Measurements from ENCODE around the gene FLII.
A peak's percentile ranks its signal among the peaks of the same experiment; 100 is the strongest.
"Not testable (repeated sequence)": the region's sequence is repeated elsewhere in the genome, so short reads cannot be mapped to it uniquely, and the experiment has no call there.

Gene FLII

DNA sequence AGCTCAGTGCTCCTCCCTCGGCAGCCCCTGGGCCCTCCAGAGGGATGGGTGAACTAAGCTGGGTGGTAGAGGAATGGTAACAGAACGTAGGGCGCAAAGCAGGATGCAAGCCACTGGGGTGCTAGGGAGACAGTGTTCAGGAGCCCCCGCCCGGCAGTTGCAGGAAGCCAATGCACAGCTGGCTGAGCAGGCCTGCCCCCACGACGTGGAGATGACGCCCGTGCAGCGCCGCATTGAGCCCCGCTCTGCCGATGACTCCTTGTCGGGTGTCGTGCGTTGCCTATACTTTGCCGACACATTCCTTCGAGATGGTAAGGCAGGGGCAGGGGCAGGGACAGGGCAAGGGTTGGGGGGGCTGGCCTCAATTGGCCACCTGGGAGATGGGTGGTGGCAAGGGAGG is 20.2 kb downstream of the FLII start:
- no peak for DNase-seq

DNA sequence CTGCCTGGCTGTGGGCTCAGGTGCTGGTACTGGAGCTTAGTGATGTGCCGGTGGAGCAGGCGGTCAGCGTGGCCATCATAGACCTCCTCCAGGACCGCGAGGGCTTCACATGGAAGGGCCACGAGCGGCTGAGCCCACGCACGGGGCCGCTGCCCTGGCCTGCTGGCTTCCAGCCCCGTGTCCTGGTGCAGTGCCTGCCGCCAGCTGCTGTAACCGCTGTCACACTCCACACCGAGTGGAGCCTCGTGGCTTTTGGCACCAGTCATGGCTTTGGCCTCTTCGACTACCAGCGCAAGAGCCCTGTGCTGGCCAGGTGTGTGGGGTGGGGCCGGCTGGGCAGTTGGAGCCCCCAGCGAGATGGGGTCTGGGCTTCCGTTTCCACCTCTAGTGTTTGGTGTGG is 21.1 kb downstream of the FLII start:
- DNase-seq, result no peak

DNA sequence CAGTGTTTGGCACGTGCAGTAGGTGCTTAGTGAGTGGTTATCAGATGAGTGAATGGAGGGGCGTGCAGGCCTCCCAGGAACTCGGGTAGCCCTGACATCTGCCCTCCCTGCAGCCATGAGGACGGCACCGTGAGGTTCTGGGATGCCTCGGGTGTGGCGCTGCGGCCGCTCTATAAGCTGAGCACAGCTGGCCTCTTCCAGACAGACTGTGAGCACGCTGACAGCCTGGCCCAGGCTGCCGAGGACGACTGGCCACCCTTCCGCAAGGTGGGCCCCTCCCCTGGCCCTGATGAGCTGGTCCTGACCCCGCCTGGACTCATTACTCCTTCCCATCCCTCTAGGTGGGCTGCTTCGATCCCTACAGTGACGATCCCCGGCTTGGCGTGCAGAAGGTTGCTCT is 22.0 kb downstream of the FLII start:
- DNase-seq, result no peak

DNA sequence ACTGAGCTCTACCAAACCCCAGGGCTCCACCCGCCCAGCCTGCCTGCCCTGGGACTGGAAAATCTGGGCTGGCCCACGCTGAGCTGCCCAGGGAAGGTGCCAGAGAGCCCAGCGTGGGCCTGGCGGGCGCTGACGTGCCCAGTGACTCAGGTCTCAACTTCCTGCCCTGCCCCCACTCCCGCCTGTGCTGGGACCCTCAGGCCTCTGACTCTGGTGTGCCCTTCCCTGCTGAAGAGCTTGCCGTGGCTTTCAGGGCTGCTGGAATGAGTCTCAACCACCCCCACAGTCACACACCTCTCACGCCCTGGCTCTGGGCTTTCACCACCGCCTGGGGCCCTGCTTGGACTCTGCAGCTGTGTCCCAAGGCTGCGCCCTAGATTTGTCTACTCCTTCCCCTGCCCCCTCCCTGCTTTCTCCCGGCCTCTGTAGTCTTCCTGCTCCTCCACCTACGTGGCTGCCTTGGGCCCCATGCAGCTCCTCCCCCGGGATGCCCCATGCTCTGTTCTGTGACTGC is 22.7 kb downstream of the FLII start:
- no peak for DNase-seq

DNA sequence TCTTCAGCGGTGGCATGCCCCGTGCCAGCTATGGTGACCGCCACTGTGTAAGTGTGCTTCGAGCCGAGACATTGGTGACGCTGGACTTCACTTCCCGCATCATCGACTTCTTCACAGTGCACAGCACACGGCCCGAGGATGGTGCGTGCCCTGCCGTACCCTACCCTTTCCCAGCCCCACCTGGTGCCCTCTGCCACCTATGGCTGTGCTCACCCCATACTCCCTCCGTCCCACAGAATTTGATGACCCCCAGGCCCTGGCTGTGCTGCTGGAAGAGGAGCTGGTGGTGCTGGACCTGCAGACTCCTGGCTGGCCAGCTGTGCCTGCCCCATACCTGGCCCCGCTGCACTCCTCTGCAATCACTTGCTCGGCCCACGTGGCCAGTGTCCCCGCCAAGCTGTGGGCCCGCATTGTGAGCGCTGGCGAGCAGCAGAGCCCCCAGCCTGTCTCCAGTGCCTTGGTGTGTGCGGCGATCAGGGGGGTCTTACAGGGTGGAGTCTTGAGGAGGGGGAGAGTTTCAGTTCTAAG is 23.6 kb downstream of the FLII start:
- no peak for DNase-seq

DNA sequence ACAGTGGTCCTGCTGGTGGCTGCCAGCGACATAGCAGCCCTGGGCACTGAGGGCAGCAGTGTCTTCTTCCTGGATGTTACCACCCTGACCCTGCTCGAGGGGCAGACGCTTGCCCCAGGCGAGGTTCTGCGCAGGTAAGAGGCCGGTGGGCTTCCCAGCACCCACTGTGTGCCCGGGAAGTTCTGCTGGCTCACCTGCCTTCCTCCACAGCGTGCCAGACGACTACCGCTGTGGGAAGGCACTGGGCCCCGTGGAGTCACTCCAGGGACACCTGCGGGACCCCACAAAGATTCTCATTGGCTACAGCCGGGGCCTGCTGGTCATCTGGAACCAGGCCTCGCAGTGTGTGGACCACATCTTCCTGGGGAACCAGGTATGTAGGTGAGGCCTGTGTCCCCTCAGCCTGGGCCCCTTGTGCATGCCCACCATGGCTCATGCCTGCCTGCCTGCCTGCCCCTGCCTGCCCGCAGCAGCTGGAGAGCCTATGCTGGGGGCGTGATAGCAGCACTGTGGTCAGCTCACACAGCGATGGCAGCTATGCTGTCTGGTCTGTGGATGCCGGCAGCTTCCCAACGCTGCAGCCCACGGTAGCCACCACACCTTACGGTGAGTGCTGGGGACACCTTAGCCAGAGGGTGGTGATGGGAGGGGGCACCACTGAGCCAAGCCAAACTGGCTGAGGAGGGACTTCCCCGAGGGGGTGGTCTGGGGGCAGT is 24.6 kb downstream of the FLII start:
- no peak for DNase-seq

DNA sequence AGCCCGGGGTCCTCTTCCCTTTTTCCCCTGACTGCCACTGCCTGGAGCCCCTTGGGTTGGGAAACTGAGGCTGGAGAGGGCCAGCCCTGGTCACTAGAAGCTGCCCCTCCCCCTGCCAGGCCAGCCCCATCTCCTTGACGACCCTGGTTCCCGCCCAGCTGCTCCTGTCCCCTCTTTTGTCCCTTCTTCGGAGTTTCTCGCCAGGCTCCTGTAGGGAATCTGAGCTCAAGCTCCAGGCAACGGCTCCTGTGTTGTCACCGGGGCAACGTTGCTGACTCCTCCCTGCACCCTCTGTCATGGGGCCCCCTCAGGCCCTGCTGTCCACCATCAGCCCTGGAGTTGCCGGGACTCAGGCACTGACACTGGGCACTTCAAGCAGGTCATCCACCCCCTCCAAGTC is 27.4 kb downstream of the FLII start:
- peak in 1 of 3 experiments; percentile 42 for DNase-seq

DNA sequence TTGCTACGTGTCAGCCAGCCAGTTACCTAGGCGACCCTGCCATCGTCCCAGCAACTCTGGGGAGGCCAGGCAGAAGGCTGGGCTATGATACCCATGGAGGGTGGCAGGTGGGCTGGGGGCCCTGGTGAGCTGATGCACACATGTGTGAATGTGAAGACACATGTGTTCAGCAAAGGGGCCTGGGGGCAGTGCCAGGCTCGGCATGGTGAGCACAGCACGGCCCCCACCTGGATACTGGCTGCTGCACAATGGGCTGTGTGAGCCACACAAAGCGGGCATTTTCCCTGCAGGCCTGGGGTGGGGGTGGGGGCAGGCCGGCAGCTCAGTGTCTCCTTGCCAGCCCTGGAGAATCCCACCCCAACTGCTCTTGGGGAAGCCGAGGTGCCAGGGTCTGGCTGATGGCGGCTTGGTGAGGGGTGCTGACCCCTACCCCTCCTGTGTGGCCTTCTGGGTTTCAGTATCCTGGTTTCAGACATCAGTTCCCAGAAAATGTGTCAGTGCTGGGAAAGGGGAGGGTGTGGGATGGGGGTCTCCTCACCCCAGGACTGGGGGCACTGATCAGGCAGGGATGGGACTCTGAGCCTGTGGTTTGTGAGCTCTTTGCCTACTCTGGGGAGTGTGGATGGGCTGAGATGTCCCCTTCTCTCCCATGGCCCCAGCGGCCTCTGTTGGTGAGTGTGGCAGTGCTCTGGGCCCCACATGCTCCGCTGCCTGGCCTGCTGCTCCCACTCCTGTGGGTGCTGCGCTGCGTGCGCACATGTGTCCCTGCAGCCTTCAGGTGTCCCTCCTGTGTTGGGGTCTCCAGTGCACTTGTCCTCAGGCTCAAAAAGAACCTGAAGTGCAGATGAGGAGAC is 28.0 kb downstream of the FLII start:
- peak in 1 of 3 experiments; percentile 30 for DNase-seq

DNA sequence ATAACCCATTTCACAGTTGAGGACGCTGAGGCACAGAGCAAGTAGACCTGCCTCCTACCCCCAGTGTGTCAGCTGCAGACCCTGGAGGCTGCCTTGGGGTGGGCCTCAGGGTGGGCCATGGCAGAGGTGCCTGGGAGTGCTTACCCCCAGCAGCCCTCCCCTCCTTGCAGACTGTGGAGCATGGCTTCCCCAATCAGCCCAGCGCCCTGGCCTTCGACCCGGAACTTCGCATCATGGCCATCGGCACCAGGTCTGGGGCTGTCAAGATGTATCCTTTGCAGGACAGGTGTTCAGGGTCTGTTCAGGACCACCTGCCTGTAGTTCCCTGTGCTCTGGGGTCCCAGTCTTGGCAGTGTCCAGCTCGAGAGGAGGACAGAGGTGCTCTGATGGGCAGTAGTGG is 28.8 kb downstream of the FLII start:
- no peak for DNase-seq

DNA sequence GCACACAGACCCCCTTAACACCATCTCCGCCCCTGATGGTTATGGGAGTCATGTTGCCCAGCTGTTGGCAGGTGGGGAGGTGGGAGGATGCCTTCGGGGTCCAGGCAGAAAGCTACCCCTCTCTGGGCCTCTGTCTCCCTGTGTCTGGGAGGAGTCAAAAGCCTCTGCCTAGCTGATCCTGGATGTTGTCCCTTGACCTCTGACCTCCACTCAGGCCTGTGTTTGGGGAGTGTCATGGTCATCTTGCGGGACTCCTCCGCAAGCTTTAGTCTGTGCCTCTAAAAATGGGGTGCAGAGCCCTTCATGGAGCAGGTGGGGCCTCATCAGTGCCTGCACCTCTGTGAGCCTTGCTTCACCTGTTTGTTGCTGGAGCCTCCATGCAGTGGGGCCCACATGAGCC is 29.3 kb downstream of the FLII start:
- no peak for DNase-seq

DNA sequence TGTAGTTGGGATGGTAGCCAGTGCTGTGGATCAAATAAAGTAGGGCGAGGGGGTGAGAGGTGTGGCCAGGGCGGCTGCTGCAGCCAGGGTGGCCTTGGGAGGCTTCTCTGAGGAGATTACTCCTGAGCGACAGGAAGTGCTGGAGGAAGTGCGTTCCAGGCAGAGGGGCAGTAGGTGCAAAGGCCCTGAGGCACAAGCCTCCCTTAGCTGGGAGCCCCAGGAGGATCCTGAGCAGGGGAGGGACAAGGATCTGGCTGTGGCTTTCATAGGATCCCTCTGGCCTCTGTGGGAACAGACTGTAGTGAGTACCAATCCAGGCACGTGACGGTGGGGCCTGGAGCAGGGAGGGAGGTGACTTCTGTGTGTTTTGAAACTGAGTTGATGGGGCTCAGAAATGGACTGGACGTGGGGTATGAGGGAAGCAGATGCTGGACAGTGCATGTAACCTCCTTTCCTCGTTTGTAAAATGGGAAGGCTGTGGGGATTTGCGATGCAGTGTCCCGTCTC is 30.3 kb downstream of the FLII start:
- no peak for DNase-seq

DNA sequence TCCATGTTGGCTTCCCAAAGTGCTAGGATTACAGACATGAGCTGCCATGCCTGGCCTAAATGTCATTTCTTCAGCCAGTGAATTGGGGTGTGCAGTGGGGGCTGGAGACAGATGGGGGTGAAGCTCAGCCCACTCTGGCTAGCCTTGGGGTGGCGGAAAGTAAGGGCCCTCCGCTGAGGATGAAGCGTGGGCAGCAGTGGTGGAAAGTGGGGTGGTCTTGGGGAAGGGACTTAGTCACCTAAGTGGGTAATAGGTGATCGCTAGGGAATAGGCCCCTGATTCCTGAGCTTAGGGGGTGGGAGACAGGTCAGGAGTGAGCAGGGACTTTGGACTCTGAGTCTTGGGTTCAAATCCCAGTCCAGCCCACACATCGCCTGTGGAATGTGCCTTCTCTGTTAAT is 30.9 kb downstream of the FLII start:
- DNase-seq, result no peak

DNA sequence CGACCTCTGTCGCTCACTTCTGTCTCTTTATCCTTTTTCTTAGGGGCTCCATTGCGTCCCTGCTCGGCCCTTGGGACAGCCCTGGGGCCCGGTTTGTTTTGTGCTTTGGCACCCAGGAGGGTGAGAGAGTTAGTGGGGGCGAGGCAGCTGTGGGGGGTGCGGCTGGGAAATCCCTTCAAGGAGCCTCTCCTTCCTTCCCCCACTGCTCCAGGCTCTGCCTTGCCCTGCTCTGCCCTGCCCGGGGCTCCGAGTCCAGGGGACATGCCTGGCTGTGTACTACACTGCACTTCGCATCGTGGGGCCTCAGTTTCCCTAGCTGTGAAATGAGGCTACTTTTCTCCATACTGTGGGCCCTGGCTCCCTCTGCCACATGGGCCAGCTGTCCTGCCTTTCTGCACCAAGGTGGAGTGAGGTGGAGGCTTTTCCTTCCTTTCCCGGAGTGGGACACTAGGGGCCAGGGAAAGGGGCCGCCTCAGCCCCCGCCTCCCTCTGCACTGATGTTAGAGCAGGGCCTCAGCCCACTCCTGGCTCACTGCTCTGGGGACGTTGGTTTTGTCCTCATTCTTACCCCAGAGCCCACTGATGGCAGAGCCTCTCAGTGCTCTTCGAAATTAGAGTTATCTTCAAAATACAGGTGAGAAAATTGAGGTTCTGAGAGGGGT is 32.1 kb downstream of the FLII start:
- no peak for DNase-seq

DNA sequence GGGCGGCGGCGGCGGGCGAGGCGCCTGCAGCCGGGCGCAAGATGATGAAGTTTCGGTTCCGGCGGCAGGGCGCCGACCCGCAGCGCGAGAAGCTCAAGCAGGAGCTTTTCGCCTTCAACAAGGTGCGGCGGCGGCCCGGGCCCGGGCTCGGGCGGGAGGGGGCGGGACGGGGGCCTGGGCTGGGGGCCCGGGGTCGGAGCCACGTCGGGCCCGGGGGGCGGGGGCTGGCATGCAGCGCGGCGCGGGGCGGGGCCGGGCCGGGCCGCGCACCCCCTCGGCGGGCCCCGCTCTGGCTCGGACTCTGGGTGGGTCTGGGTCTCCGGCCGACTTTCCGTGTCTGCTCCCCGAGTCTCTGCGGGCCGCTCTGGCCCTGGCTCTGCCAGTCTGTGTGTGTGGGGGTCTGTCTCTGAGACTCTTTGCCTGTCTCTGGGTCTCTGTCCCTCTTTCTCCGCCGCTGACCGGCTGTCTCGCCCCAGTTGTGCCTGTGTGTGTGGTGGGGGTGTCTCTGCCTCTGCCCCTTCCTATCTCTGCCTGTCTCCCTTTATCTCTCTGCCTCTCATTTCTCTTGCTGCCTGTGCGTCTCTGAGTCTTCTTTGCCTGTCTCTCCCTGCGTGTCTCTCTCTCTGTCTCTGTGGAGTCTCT is 32.8 kb downstream of the FLII start:
- DNase-seq, result peak in 2 of 3 experiments; percentile 27 to 45

DNA sequence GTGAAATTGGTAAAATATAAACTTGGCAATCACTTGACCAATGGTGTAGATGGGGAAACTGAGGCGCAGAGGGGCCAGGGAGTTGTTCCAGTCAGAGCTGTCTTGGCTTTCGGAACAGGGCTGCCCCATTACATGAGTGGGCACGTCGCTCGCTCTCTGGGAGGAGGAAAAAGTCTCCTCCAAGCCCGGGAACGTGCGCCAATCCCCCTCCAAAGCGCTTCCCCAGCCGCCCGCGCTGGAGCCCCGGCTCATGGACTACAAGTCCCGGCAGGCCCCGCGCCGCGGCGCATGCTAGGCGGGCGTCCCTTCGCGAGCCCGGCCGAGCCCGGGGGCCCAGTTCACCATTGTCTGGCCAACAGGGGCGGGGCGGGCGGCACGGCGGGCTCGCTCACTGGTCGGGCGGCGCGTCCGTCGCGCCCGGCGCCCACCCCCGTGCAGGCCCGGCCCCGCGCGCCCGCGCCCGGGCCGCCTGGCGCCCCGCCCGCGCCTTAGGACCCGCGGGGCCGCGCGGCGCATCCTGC is 33.4 kb downstream of the FLII start, which contains the start of gene LLGL1:
Gene LLGL1 (plus strand): TSS at position 515 of the 521 bp plus-strand sequence. CDS start 48 bp downstream, outside the sequence.
- peak; percentile 85 to 90 (median 90) for DNase-seq

DNA sequence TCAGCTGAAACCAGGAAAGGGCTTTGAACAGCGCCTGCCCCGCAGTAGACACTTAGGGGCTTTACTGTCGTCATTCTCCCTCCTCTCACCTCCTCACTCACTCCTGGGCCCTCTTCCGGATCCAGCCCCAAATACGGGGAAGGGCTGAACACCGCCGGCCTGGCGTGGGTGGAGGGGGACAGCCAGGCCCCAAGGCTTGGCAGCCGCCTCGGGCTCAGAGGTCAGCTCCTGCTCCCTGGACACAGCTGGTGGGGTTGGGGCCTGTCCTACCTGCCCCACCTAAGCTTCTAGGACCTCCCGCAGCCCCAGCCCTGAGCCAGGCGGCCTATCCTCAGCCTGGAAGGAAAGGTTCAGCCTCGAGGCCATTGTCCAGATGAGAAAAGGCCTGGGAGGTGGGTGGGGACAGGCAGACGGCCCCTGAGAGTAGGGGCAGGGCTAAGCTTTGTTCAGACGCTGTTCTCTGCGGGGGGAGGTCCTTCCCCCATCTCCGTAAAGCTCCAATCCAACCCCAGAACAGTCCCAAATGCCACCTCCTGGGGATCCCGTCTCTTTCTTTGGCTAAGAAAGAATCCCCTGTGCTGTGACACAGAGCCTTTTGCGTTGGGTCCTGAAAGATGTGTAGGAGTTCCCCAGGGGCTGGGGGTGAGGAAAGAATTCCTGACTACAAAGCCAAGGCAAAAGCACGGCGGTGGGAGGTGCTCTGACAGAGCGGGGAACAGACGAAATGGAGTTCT is 34.0 kb downstream of the FLII start:
- DNase-seq, result no peak

DNA sequence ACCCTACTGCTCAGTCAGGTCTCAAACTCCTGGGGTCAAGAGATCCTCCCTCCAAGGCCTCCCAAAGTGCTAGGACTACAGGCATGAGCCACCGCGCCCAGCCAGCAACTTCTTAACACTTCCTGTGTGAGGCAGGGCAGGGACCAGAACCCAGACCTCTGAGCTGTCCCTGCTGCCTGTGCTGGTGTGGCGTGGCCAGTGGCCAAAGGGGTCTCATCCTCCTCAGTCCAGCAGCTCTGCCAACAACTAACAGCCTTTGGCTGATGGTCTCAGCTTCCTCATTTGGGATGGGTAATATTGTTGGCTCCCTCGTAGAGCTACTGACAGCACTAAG is 34.5 kb downstream of the FLII start:
- no peak for DNase-seq

DNA sequence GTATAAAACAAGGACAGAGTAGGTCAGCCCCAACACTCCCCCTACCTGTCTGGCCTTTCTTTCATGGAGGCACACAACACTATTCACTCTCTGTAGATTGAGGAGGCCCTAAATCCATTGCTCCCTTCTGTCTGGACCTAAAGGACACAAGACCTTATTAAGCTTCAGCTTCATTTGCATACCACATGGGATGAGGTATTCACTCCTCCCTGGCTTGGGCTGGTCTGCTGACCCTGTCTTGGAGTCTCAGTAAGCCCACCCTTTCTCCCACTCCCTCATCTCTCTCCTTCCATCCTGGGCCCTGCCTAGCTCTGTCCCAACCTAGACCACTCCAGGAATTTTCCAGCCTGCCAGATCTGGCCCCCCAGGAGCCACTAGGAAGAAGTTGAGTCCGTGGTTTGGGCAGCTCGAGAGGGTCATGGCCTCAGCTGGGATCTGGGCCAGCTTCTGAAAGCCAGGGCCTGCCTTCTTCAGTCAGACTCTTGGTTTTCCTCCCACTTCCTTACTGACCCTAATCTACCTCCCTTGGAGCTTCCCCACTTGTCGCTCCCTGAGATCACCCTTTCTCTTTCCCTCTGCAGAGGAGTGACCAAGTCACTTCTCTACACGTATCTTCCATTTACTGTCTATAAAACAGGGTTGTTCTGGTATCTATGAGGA is 39.7 kb downstream of the FLII start:
- DNase-seq, result no peak

DNA sequence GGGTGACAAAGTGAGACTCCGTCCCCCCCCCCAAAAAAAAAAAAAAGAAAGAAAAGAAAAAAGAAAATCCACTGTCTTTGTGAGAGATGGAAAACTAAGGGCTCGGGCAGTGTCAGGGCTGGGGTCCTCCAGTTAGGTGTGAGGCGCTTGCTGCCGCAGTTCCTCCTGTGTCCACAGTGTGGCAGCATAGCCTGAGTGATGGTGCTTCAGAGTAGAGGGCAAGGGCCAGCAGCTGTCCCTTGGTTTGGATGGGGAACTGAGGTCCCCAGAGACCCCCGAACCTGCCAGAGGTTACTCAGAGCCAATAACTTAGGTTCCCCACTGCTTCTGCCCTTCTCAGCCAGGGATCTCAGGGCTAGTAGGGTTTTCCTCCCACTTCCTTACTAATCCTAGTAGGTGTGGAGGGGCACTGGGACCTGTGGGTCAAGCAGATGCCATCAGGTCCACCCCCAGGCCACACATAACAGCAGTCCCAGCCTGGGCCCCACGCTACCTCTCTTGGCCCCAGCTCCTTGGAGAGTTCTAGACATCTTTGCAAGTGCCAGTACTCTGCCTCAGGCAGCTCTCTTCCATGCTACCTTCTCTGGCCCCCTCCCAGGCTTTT is 41.0 kb downstream of the FLII start:
- DNase-seq, result peak; percentile 18 to 64 (median 20)

DNA sequence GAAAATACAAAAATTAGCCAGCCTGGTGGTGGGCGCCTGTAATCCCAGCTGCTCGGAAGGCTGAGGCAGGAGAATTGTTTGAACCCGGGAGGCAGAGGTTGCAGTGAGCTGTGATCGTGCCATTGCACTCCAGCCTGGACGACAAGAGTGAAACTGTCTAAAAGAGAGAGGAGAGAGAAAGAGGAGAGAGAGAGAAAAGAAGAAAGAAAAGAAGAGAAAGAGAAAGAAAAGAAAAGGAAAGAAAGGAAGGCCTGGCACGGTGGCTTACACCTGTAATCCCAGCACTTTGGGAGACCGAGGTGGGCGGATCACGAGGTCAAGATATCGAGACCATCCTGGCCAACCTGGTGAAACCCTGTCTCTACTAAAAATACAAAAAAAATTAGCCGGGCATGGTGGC is 41.6 kb downstream of the FLII start:
- not testable (repeated sequence) for DNase-seq

Measured in NCI-H1417 (cell line).